Measurements from ENCODE around the gene IFNGR1.
"Not testable (repeated sequence)": the region's sequence is repeated elsewhere in the genome, so short reads cannot be mapped to it uniquely, and the experiment has no call there.

The IFNGR1 gene

DNA sequence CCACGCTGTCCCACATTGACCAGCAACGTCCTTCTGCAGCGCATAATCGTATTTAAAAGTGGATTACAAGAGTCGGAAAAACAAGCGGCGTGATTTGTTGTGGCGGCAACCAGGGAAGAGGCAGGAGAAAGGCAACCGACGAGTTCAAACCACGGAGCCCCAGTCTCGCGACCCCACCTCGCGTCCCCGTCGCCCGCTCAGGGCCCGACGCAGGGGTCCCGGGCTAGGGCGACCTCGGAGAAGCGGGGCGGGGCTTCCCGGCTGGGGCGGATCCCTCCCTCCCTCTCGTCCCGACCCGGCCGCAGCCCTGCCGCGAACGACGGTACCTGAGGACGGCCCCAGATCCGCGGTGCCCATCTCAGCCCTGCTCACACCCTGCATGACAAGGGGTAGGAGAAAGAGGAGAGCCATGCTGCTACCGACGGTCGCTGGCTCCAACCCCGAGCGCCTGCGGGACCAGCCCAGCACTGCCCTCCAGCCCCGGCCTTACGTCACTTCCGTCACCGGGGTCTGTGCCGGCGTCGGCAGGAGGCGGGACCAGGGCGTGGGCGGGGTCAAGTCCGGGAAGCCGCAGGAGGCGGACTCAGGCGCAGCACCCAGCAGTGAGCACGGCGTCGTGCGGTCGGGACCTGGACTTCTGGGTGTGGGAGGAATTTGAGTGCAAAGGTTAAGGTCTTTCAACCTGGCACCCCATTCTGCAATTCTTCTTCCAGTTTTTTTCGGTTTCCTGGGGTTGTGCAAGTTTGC, at the start of gene IFNGR1:
Gene IFNGR1, minus strand, starts transcription at position 469 of the 747 bp plus-strand sequence. Its CDS starts 58 bp downstream, at position 411.
- peak; percentile 93 for DNase-seq (ENCODE audit: low read depth)

DNA sequence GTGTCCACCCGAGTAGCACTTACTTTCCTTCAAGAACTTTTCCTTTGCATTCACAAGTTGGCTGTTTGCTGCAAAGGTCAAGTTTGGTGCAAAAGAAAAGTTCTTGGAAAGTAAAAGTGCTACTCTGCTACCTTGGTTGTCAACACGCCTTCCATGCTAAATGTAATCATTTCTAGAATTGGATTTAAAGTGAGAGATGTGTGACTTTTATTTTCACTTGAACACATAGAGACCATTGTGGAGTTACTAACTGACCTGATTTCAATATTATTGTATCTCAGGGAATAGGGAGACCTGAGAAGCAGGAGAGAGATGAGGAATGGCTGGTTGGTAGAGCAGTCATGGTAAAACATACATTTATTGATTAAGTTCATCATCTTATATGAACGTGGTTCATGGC, 49.7 kb upstream of the IFNGR1 start:
- DNase-seq (ENCODE audit: low read depth), result no peak

DNA sequence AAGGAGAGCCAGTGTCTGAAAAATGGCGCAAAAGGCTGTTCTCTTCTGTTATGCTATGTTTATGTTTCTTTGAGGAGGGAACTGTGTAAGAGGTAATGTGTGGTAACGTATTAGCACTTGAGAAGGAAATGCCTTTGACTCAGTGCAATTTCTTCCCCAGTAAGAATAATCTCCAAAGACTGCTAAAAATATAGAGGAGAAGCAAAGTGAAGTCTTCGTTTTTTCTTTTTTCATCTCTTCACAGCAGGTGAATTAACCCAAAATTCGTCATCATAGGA, 47.1 kb upstream of the IFNGR1 start:
- DNase-seq (ENCODE audit: low read depth), result no peak

DNA sequence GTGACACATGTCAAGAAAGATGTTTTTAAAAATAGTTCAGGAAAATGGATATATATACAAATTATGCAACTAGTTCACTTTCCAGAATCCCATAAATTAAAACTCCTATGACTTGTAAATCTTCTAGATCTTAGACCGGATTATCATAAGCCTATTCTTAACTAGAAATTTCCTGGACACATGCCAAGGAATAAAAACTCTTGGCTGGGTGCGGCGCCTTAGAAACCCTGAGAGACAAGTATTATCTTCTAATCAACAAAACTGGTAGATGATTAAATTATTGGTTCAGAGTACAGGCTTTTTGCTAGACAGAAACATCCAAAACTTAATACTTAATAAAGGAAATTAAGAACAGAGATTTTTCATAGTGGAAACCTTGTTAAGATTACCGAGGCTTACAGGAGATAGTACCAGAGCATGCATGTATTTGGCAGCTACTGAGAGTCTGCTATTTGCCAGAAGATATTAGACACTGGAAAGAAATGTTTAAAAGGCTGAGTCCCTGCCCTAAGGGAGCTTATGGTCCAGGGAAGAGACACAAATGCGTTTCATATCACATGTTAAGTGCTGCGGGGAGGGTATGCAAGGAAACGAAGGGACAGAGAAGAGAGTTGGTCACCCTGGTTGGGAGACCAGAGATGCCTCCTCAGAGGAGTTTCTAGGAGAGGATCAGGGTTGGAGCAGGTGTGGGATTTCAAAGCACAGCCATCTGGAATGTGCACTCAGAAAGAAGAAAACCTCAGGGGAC, 46.5 kb upstream of the IFNGR1 start:
- no peak for DNase-seq (ENCODE audit: low read depth)

DNA sequence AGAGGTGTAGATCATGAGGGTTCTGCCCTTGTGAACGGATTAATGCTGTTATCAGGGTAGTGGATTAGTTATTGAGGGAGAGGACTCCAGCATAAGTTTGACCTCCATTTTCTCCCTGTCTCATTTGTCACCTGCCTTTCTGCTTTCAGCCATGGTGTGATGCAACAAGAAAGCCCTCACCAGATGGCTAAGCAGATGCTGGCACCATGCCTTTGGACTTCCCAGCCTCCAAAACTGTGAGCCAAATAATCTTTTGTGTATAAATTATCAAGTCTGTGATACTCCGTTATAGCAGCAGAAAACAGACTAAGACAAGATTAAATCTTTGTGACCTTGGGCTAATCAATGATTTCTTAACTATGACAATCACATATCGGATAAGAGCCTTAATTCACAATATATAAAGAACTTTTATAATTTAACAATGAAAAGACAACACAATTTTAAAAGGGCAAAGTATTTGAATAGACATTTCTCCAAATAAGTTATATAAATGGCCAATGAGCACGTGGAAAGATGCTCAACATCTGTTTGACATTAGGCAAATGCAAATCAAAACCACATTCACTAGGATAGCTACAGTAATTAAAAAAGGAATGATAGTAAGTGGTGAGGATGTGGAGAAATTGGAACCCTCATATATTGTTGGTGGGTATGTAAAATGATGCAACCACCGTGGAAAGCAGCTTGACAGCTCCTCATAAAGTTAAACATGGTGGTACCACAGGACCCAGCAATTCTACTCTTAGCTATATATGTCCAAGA, 45.3 kb upstream of the IFNGR1 start:
- peak; percentile 62 for DNase-seq (ENCODE audit: low read depth)

DNA sequence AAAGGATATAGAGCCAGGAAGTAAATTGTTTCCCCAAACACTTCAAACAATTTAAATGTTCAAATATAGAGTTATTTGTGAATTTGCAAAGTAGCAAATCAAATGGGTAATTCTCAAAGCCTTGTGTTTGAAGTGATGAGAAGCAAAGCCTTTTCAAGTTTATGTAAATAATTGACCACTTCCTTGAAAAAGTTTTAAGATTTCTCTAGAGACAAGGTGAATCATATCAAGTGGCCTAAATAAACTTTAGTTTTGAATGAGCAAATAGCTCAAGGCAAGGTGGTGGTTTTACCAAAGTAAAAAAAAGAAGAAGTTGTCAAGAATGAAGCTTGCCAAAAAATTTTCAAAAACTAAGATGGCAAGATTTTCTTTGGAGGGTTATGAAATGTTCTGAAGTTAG, 42.6 kb upstream of the IFNGR1 start:
- DNase-seq (ENCODE audit: low read depth), result peak; percentile 38

- peak; percentile 70 for DNase-seq (ENCODE audit: low read depth)
These were observed 42.2 kb upstream of the IFNGR1 start for GRCh38 chr6:137261361-137261760.

DNA sequence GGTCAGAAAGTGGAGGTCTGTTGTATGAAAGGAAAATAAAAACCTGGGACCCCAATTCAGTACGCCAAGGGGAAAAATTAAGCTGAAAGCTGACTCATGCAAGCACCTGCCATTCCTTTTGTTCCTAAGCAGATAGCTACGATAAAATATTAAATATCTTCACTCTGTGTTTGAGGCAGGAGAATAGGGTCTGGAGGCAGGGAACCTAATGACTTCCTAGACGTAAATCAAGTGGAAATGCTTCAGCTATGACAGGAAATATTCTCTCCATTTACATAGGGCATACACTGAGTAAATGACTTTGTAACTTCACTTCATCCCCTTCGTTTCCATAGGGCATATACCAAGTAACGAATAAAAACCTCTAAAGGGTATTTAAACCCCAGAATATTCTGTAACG, 41.0 kb upstream of the IFNGR1 start:
- no peak for DNase-seq (ENCODE audit: low read depth)

GRCh38 chr6:137259349-137259748, 40.2 kb upstream of the IFNGR1 start:
- DNase-seq (ENCODE audit: low read depth), result peak; percentile 25

DNA sequence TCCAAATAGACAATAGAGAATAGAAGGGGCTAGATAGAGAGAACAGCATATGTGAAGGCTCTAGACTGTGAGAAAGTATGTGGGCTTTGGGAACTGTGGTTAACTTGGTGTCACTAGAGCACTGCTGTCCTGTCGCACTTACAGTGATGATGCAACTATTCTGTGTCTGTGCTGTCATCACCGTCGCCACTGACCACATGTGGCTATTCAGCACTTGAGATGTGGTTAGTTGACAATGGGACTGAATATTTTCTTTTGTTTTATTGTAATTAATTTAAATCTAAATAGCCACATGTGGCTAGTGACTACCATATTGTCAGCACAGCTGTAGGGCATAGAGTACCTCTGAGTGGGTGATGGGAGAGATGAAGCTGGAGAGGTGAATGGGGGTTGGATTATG, 39.0 kb upstream of the IFNGR1 start:
- DNase-seq (ENCODE audit: low read depth), result peak; percentile 58

- DNase-seq (ENCODE audit: low read depth), result no peak
These were observed 37.3 kb upstream of the IFNGR1 start for GRCh38 chr6:137256350-137257103.

GRCh38 chr6:137254966-137255365, 35.8 kb upstream of the IFNGR1 start:
- DNase-seq (ENCODE audit: low read depth), result no peak

- not testable (repeated sequence) for DNase-seq (ENCODE audit: low read depth)
These were observed 35.2 kb upstream of the IFNGR1 start for GRCh38 chr6:137254430-137254829.

- DNase-seq (ENCODE audit: low read depth), result no peak
These were observed 29.5 kb upstream of the IFNGR1 start for GRCh38 chr6:137248702-137249101.

- no peak for DNase-seq (ENCODE audit: low read depth)
These were observed 28.5 kb upstream of the IFNGR1 start for GRCh38 chr6:137247724-137248123.

DNA sequence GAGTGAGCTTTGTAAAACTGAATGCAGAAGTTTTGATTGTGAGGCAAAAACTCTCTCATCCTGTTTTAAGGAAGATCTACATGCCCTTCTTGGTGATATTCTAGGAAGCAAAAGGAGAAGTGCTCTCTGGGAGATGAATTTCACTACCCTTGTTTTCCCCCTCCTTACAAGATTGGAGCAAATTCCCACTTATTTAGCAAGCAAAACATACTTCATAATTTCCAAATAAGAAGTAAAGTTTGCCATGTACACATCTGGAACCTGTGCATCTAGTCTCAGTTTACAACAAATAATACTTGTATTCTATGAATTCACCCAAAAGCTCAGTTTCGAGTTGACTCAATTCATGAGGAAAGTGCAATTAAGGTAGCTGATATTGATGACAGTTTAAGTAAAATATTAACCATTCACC, 27.6 kb upstream of the IFNGR1 start:
- no peak for DNase-seq (ENCODE audit: low read depth)

DNA sequence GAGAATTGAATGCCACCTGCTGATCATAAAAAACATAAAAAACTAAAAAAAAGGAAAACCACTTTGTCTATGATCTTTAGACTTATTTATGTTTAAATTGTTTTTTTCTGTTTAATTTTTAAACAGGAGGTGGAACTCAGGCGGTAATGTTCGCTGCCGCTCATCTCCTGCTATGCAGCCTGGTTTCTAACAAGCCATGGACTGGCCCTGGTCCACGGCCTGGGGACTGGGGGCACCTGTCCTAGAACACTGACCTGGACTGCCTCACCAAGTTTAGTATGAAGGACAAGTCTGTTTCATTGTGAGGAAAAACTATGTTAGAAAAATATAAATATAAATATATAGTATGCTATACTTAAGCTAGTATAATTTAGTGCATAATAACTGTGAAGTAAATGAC, 27.0 kb upstream of the IFNGR1 start:
- no peak for DNase-seq (ENCODE audit: low read depth)

- DNase-seq (ENCODE audit: low read depth), result peak; percentile 92
These were observed 22.4 kb upstream of the IFNGR1 start for GRCh38 chr6:137241481-137242038.

GRCh38 chr6:137240168-137240567, 21.0 kb upstream of the IFNGR1 start:
- peak; percentile 94 for DNase-seq (ENCODE audit: low read depth)

- DNase-seq (ENCODE audit: low read depth), result peak; percentile 98
These were observed 18.4 kb upstream of the IFNGR1 start for GRCh38 chr6:137237413-137238170.

All from EH (cell line).